Uterus (tissue), 4 donors: ENCODE measurements around the gene CLCN1. TPM values are rescaled to one million over a fixed set of nuclear protein-coding genes. Genes with fewer than 3 reads are reported as not detected.

ENCODE experiments used
- DNase-seq, 2 donors: peaks; one replicate each; pipeline ENCODE4 v3.0.0-alpha.2; 2019 to 2020
- H3K27ac ChIP-seq, 2 donors: fragments of 200-600 bp; sonication (generic); 1 replicate in 1 of 2; 2 replicates in 1 of 2; pipeline ENCODE4 v1.5.1; 2016 to 2018
- H3K27me3 ChIP-seq, 2 donors: fragments of 200-600 bp; sonication (generic); one replicate each; pipeline ENCODE4 v1.5.1; 2018 to 2019; ENCODE audit warnings: control low read depth in 1 of 2
- H3K36me3 ChIP-seq, 2 donors: fragments of 200-600 bp; sonication (generic); one replicate each; pipeline ENCODE4 v1.5.1; 2019; ENCODE audit warnings: control low read depth in 1 of 2
- H3K4me1 ChIP-seq, 2 donors: fragments of 200-600 bp; sonication (generic); one replicate each; pipeline ENCODE4 v1.5.1; 2018 to 2019; ENCODE audit warnings: control low read depth in 1 of 2
- H3K4me3 ChIP-seq, 2 donors: fragments of 200-600 bp; sonication (generic); 1 replicate in 1 of 2; 2 replicates in 1 of 2; pipeline ENCODE4 v1.5.1; 2018 to 2019; ENCODE audit warnings: mild to moderate bottlenecking in 1 of 2
- H3K9me3 ChIP-seq, 2 donors: fragments of 200-600 bp; sonication (generic); one replicate each; pipeline ENCODE4 v1.5.1; 2019; ENCODE audit warnings: control low read depth in 1 of 2
- CTCF ChIP-seq, 4 experiments: fragments of 200-600 bp in 2 of 4; fragments of 450-650 bp in 2 of 4; sonication (generic) in 2 of 4; IDR thresholded peaks; one replicate each; pipeline ENCODE4 v1.5.1; 2016 to 2019; ENCODE audit warnings: antibody characterized with exemption in 4 of 4, mild to moderate bottlenecking in 2 of 4, moderate library complexity in 1 of 4
- POLR2A ChIP-seq, 2 donors: fragments of 450-650 bp; IDR thresholded peaks; one replicate each; pipeline ENCODE4 v1.6.1; 2016; ENCODE audit warnings: antibody characterized with exemption in 2 of 2, mild to moderate bottlenecking in 1 of 2, moderate library complexity in 1 of 2
- intact Hi-C: fragments of 100-400 bp; cut with DNase I; formaldehyde crosslinking; loops from one replicate; pipeline ENCODE4 v1.15.1; 2023; ENCODE audit warnings: low total_unique reads
- total RNA-seq, 4 donors: library from RNA; depleted of rRNA in 3 of 4; stranded (reverse); fragments of >200 nt in 3 of 4; gene quantifications; one replicate each; pipeline versions ENCODE4 v1.1.0 to v1.2.4, GENCODE V29; 2014 to 2023
- donor health status: DM: yes; HTN: yes; CAD: no.

Gene CLCN1
- total RNA-seq, 4 donors from 2014 or later = 0.21 to 0.30 TPM; not detected in 2

GRCh38 chr7:143356414-143357050 is 40.6 kb downstream of the CLCN1 start:
- Histone ChIP-seq H3K4me3 (no peak overlapping the region), H3K4me1 (no peaks in the 10 kb centered on the region), H3K9me3 (no peaks in the 10 kb centered on the region), H3K36me3 (no peaks in the 10 kb centered on the region), H3K27me3 (no peaks in the 10 kb centered on the region), H3K27ac (no peak overlapping the region)
- TF ChIP-seq CTCF (IDR thresholded peaks at IDR 0.05) (no peak), POLR2A (IDR thresholded peaks at IDR 0.05) (no peak)
- intact Hi-C loops = no loop called here
- no peak for DNase-seq

- intact Hi-C loops = no loop called here
- Histone ChIP-seq H3K36me3 (no peaks in the 10 kb centered on the region), H3K4me1 (no peaks in the 10 kb centered on the region), H3K27me3 (no peaks in the 10 kb centered on the region), H3K4me3 (no peak overlapping the region), H3K9me3 (no peaks in the 10 kb centered on the region), H3K27ac (no peak overlapping the region)
- no peak for TF ChIP-seq CTCF (IDR thresholded peaks at IDR 0.05)
- TF ChIP-seq POLR2A (IDR thresholded peaks at IDR 0.05) = no peak
- no peak for DNase-seq
These were observed 42.7 kb downstream of the CLCN1 start for GRCh38 chr7:143358626-143359025.

- H3K27ac ChIP-seq = no peak overlapping the region
These were observed 44.0 kb downstream of the CLCN1 start for GRCh38 chr7:143359771-143360353.

GRCh38 chr7:143360788-143361551 is 45.1 kb downstream of the CLCN1 start:
- no peaks in the 10 kb centered on the region for H3K9me3 ChIP-seq
- peak overlapping the region; percentile 32 for H3K27ac ChIP-seq
- H3K36me3 ChIP-seq = no peaks in the 10 kb centered on the region
- peak in 1 of 2 donors; percentile 55 for DNase-seq
- intact Hi-C loops = no loop called here
- peak overlapping the region; percentile 50 to 54 for H3K4me3 ChIP-seq
- H3K4me1 ChIP-seq = no peaks in the 10 kb centered on the region
- no peak for TF ChIP-seq CTCF (IDR thresholded peaks at IDR 0.05)
- no peak for TF ChIP-seq POLR2A (IDR thresholded peaks at IDR 0.05)
- H3K27me3 ChIP-seq = no peaks in the 10 kb centered on the region

More at GRCh38 chr7:143359771-143360353, 44.0 kb downstream of the CLCN1 start:
- Histone ChIP-seq H3K27me3 (no peaks in the 10 kb centered on the region), H3K4me3 (no peak overlapping the region), H3K9me3 (no peaks in the 10 kb centered on the region), H3K36me3 (no peaks in the 10 kb centered on the region), H3K4me1 (no peaks in the 10 kb centered on the region)
- TF ChIP-seq POLR2A (IDR thresholded peaks at IDR 0.05) (no peak), CTCF (IDR thresholded peaks at IDR 0.05) (no peak)
- no peak for DNase-seq
- intact Hi-C loops = no loop called here
